SK-N-MC (cell line): ENCODE data around the gene INPP5B.

ENCODE experiments used
- EZH2 ChIP-seq: fragments of 200-600 bp; sonication (generic); IDR thresholded peaks from one replicate; pipeline ENCODE4 v1.6.1; 2017; ENCODE audit warnings: antibody characterized with exemption
- FOXP2 ChIP-seq: optimal IDR thresholded peaks from 2 replicates; pipeline ENCODE3; 2011; ENCODE audit warnings: mild to moderate bottlenecking, moderate library complexity; ENCODE audit not compliant: insufficient read depth; ENCODE audit errors: extremely low read length, control extremely low read depth
- POLR2AphosphoS5 ChIP-seq: IDR thresholded peaks from 2 replicates; pipeline ENCODE4 v1.6.1; 2012; ENCODE audit warnings: mild to moderate bottlenecking, low read depth, low read length, borderline replicate concordance

DNA sequence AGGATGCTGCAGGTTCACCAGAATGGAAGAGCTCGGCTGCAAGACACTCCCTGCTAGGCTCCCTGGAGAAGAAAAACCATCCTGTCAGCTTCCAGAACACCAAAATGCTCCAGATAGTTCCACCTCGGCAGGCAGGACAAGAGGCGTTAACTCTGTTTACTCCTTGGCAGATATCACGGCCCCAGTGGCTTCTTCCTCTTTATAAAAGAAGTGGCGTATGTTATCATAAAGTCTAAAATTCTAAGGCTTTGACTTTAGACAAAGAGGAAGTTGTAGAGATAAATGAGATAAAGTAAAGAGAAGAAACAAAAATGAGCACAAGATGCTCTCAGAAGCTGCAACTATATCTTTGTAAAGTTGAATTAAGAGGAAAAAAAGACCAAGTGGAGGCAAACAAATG is 63.2 kb downstream of the INPP5B start:
- no peak for TF ChIP-seq FOXP2
- no peak for TF ChIP-seq EZH2
- TF ChIP-seq POLR2AphosphoS5: no peak
